C4-2B (cell line): ENCODE measurements around the gene CIRBP.

Experiments
- ZFX ChIP-seq: fragments of 450-650 bp; IDR thresholded peaks from 2 replicates; pipeline ENCODE4 v1.6.1; 2017
- TF ChIP-seq, protein P1 (sequence below): fragments of 450-650 bp; conservative IDR thresholded peaks from 2 replicates; pipeline ENCODE4 v1.5.1; 2017; ENCODE audit warnings: mild to moderate bottlenecking

DNA sequence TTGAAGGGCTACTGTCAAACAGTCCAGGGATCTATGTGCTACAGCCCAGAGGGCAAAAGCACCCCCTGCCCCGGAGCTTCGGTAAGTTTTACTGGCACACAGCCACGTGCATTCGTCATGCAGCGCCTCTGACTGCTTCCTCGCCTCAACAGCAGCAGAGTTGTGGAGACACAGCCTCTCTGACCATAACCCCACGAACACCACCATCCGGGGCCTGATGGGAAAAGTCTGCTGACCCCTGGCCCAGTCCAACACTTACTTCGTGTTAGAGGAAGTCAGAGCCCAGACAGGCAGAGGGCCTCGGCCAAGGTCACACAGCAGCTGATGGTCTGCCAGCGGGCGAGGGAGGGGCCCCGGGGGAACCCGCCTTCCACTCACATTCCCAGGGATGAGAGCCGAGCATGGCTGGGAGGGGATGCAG lies 36.5 kb upstream of the CIRBP start:
- TF ChIP-seq, protein P1, sequence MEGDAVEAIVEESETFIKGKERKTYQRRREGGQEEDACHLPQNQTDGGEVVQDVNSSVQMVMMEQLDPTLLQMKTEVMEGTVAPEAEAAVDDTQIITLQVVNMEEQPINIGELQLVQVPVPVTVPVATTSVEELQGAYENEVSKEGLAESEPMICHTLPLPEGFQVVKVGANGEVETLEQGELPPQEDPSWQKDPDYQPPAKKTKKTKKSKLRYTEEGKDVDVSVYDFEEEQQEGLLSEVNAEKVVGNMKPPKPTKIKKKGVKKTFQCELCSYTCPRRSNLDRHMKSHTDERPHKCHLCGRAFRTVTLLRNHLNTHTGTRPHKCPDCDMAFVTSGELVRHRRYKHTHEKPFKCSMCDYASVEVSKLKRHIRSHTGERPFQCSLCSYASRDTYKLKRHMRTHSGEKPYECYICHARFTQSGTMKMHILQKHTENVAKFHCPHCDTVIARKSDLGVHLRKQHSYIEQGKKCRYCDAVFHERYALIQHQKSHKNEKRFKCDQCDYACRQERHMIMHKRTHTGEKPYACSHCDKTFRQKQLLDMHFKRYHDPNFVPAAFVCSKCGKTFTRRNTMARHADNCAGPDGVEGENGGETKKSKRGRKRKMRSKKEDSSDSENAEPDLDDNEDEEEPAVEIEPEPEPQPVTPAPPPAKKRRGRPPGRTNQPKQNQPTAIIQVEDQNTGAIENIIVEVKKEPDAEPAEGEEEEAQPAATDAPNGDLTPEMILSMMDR, result no peak
- no peak for TF ChIP-seq ZFX
